Eye (tissue), 1 donor: ENCODE data around the gene NLGN1.
"Not testable (repeated sequence)": the region's sequence is repeated elsewhere in the genome, so short reads cannot be mapped to it uniquely, and the experiment has no call there.

Experiments used
- DNase-seq: peaks from one replicate; pipeline ENCODE4 v3.0.0-alpha.2; 2015

The NLGN1 gene

GRCh38 chr3:173430576-173430975 is 33.0 kb downstream of the NLGN1 start:
- no peak for DNase-seq

- no peak for DNase-seq
These were observed 41.5 kb downstream of the NLGN1 start for GRCh38 chr3:173439004-173439403.

- DNase-seq = no peak
These were observed 43.0 kb downstream of the NLGN1 start for GRCh38 chr3:173440514-173440913.

GRCh38 chr3:173451561-173451960 is 54.0 kb downstream of the NLGN1 start:
- DNase-seq = not testable (repeated sequence)

DNA sequence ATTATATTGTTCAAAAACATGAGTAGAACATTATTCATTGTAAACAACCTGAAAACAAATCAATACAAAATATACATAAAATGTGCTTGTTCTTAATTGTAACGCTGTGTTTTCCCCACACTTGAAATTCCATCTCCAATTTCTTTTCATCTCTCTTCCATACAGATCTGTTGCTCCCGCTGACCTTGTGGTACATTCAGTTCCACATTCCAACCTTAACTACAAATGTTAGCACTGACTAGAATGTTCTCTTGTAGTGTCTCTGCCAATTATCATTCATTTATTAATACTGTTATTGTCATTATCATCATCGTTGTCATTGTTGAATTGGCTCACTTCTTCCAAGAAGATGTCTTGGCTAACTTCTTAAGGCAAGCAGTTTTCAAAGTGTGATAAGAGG is 65.7 kb downstream of the NLGN1 start:
- no peak for DNase-seq

DNA sequence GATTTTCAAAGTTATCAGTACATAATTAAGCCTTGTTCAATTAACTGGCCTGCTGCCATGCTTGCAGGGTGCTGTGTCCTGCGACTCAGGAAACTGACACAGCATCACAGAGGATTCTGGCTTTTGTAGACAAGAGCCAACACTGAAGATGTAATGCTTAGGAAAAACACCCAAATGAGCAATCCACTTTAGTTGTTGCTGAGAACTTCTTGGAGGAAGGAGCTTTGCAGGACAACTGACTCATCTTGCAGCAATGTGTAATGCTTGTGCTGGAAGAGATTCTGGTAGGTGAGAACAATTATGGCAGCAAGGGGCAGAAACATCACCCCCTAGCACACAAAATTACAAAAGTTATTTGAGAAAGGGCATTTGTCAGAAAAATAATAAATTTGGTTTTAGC is 67.6 kb downstream of the NLGN1 start:
- no peak for DNase-seq

GRCh38 chr3:173465898-173466678 is 68.5 kb downstream of the NLGN1 start:
- no peak for DNase-seq

DNA sequence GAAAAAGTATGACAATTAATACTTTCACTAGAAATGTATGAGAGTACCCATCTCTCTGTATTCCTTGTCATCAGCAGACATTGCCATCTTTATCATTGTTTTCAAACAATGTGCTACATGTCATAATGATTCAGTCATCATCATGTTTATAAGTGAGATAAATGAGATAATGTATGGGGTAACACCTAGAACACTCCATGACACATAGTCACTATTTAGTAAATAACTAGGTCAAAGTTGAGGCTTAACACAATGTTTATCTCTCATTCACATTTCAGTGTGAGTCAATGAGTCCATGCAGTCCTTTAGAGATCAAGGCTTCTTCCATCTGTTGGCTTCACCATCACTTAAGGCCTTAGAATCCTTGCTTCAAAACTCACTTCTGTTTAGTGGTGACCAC is 70.0 kb downstream of the NLGN1 start:
- DNase-seq = no peak

- no peak for DNase-seq
These were observed 75.7 kb downstream of the NLGN1 start for GRCh38 chr3:173473237-173473636.

DNA sequence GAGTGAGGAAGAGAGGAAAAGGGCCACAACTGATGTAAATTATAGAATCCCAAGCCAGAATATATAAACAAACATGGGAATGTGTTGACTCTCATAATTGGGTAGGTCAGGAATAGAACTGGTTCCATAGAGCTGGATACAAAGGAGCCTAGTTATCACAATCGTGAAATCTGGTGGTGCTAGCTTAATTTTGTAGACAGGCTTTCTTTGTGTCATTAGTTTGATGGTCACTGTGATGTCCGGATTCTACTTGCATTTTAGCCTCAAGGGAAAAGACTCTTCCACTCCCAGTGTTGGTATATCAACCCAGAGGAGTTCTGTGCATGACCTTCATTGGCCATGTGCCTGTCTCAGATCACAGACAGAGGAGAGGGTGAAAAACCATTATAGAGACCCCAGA is 81.8 kb downstream of the NLGN1 start:
- no peak for DNase-seq

- DNase-seq = peak; percentile 28
These were observed 104.5 kb downstream of the NLGN1 start for GRCh38 chr3:173501931-173502489.

DNA sequence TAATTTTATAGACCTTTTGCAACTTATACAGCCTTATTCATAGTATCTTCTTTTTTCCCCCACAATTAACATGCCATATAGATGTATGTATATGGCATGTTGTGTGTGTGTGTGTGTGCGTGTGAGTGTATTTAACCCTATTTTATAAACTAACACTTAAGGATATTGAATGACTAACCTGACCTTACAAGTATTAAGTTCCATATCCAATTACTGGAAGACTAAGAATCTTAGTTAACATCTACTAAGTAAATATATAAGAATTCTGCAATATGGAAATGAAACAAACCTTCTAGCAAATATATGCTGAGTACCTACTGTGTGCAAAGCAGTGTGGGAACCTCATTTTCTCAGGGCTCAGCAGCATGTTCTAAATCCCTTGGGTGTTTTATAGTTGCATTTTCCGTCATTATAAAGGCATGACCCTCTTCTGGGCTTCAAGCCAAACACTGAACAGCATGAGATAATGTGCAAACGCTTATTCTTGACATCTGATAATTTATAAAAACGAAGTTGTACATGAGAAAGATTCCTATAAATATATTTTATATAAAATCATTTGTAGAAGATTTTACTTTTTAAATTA is 105.5 kb downstream of the NLGN1 start:
- DNase-seq = peak; percentile 57

GRCh38 chr3:173510565-173510964 is 113.0 kb downstream of the NLGN1 start:
- DNase-seq = no peak

GRCh38 chr3:173513123-173513522 is 115.6 kb downstream of the NLGN1 start:
- no peak for DNase-seq

DNA sequence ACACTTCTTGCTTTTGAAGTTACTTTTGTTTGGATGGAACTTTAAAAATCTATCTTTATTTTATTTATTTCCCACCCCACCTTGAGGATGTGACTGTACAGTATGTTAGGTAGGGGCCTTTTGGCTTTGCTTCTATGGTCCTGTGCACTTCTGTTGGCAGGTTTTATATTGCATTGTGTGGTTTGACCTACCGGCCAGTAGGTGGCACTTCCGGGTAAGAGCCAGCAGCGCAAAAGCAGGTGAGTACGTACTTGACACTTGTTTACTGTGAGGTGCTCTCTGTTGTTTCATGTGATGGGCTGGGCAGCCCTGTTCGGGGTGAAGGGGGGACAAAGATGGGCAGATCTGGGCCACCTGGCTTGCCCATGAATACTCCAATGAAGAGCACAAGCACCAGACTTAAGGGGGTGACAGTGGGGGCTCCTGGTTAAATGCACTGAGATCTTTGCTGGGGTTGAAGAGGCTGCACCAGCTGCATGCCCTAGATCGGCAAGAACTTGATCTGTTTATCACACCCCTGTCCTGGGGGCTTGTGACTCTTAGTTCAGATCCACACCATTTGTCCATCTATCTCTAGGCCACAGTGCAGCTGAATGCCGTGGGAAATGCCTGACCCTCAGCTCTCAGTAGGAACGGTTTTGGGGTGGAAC is 131.6 kb downstream of the NLGN1 start:
- no peak for DNase-seq

DNA sequence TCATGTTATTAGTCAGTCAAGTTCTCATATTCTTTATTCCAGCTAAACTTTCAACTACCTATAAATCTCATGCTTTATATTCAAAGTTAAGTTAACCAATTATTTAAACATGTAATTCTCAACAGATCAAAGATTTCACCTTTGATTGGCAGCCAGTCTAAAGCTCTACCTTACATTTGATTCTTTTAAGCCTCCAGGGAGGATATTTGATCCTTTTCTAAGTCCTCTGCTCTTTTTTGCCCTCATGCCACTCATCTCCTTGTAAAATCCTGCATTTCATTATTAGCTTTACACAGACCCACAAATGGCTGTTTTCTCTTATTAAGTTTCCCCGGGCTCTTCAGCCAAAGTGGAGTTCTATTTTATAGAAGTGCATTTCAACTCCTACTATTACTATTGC is 134.1 kb downstream of the NLGN1 start:
- DNase-seq = no peak

GRCh38 chr3:173538410-173538809 is 140.9 kb downstream of the NLGN1 start:
- no peak for DNase-seq

DNA sequence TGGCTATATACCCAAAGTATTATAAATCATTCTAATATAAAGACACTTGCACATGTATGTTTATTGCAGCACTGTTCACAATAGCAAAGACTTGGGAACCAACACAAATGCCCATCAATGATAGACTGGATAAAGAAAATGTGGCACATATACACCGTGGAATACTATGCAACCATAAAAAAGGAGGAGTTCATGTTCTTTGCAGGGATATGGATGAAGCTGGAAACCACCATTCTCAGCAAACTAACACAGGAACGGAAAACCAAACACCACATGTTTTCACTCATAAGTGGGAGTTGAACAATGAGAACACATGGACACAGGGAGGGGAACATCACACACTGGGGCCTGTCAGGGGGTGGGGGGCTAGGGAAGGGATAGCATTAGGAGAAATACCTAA is 148.0 kb downstream of the NLGN1 start:
- not testable (repeated sequence) for DNase-seq

GRCh38 chr3:173547070-173547469 is 149.5 kb downstream of the NLGN1 start:
- DNase-seq = no peak

- DNase-seq = no peak
These were observed 150.7 kb downstream of the NLGN1 start for GRCh38 chr3:173548261-173548660.

DNA sequence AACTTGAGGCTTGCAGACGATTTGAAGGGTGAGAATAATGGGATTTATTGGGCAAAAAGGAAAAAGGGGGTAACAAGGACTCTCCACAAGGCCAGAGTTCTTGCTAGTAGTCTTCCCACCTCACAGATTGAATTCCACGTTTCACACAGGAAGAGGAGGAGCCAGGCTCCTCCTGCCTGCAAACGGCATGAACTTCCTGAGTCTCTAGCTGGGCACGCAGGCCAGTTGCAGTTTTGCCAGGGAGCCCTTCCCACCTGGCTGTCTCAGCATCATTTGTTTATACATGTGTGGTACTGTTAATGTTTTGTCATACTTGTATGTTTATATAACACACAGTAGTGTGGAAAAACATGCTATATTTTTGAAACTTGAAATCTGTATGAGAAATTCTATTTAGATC is 155.0 kb downstream of the NLGN1 start:
- DNase-seq = no peak

- peak; percentile 56 for DNase-seq
These were observed 156.2 kb downstream of the NLGN1 start for GRCh38 chr3:173553635-173554280.

GRCh38 chr3:173556546-173556945 is 159.0 kb downstream of the NLGN1 start:
- no peak for DNase-seq
